ENCODE data around the gene GSTT2B.
A peak's percentile ranks its signal among the peaks of the same experiment; 100 is the strongest.
"Not testable (repeated sequence)": the region's sequence is repeated elsewhere in the genome, so short reads cannot be mapped to it uniquely, and the experiment has no call there.

The GSTT2B gene

DNA sequence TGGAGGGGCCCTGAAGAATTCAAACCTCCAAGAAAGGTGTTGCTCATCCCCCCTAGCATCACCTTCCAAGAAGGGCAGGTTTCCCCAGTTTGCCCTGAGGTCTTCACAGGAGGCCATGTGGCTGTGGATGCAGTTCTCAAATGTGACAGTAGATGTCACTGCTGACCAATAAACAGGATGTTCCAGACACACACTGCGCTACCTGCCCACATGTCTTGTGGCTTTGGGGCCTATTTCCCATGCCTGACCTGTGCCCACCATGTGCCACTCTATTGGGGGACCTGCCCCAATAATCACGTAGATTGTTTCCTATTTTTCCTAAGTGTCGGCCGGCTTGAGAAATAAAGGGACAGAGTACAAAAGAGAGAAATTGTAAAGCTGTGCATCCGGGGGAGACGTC is 23.4 kb upstream of the GSTT2B start:
- H3K36me3 ChIP-seq (ENCODE audit: control insufficient read depth, insufficient read depth, low read length), result no peaks in the 10 kb centered on the region
- no peak for DNase-seq (ENCODE audit: extremely low read depth, insufficient read length)
- no peak overlapping the region for H3K4me3 ChIP-seq (replicated peaks; ENCODE audit: low read depth, low read length)
- no peaks in the 10 kb centered on the region for H3K27me3 ChIP-seq (replicated peaks; ENCODE audit: control insufficient read depth, insufficient read depth, low read length)
- TF ChIP-seq, protein P1, sequence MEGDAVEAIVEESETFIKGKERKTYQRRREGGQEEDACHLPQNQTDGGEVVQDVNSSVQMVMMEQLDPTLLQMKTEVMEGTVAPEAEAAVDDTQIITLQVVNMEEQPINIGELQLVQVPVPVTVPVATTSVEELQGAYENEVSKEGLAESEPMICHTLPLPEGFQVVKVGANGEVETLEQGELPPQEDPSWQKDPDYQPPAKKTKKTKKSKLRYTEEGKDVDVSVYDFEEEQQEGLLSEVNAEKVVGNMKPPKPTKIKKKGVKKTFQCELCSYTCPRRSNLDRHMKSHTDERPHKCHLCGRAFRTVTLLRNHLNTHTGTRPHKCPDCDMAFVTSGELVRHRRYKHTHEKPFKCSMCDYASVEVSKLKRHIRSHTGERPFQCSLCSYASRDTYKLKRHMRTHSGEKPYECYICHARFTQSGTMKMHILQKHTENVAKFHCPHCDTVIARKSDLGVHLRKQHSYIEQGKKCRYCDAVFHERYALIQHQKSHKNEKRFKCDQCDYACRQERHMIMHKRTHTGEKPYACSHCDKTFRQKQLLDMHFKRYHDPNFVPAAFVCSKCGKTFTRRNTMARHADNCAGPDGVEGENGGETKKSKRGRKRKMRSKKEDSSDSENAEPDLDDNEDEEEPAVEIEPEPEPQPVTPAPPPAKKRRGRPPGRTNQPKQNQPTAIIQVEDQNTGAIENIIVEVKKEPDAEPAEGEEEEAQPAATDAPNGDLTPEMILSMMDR (IDR thresholded peaks at IDR 0.05; ENCODE audit: insufficient read depth, low read length, poor library complexity, severe bottlenecking), result peak; percentile 44

DNA sequence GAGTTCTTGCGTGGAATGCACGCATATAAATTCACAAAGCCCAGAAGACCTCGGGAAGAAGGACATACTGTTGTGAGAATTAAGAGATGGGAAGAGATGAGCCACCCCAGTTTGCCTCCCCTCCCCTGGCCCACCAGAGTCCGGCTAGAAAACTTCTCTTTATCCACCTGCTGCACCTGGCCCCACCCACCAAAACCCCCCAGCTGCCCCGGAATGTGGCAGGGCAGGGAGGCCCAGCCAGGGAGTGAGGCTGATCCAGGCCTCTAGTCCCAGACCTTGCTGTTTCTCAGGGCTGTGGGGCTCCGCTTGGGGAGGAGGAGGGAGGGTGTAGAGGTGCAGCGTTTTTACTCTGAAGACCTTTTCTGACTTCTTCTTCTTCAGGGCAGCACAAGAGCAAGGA is 19.6 kb upstream of the GSTT2B start:
- not testable (repeated sequence) for DNase-seq (ENCODE audit: extremely low read depth, insufficient read length); H3K36me3 ChIP-seq (ENCODE audit: control insufficient read depth, insufficient read depth, low read length); H3K27me3 ChIP-seq (replicated peaks; ENCODE audit: control insufficient read depth, insufficient read depth, low read length); H3K4me3 ChIP-seq (replicated peaks; ENCODE audit: low read depth, low read length)

DNA sequence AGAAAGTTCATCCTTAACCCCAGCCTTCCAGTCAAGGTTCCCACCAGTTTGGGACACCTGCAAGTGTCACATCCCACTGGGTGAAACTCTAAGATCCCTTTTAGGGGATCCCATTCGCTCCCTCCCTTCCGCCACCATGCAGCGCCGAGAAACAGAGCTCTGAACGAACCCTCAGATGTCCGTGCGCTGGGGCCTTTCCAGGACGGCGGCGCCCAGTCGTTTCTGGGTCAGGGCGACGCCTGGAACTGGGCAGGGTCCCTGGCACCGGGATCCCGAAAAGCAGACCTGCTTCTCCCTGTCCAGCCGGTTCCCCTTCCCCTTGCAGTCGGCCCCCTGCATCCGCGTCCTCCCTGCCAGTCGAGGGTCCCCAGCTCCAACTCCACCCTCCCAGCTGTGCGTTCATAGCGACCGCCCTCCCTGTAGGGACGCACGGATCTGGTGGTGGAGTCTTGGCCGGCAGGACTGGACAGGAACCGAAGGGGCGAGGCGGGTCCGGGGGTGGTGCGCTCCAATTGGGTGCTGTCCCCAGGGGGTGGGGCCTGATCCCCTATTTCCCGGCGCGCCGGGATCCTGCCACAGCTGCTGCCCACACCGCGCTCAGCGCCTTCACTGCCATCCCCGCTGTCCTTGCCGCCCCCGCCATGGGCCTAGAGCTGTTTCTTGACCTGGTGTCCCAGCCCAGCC is 18.7 kb upstream of the GSTT2B start, which contains the start of gene GSTT2:
Gene GSTT2, plus strand, starts transcription at position 578 of the 684 bp plus-strand sequence.
- H3K4me3 ChIP-seq (replicated peaks; ENCODE audit: low read depth, low read length); DNase-seq (ENCODE audit: extremely low read depth, insufficient read length); H3K27me3 ChIP-seq (replicated peaks; ENCODE audit: control insufficient read depth, insufficient read depth, low read length); H3K36me3 ChIP-seq (ENCODE audit: control insufficient read depth, insufficient read depth, low read length): not testable (repeated sequence)

DNA sequence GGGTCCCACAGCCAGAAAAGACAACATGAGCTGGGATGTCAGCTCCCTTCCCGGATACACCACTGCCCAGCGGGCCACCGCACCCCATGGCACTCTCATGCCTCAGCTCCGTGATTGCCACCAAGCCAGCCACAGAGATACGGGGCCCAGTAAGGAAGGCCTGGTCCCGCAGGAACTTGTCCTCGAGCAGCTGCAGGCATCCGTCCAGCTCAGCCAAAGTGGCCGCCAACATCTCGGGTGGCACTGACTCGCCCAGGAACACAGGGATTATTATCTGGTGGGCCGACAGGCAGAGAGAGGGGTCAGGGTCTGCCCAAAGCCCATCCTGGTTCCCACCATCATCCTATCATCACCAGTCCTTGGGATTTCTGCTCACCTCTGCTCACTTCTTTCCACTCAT is 16.3 kb upstream of the GSTT2B start:
- not testable (repeated sequence) for H3K36me3 ChIP-seq (ENCODE audit: control insufficient read depth, insufficient read depth, low read length); DNase-seq (ENCODE audit: extremely low read depth, insufficient read length); H3K27me3 ChIP-seq (replicated peaks; ENCODE audit: control insufficient read depth, insufficient read depth, low read length); H3K4me3 ChIP-seq (replicated peaks; ENCODE audit: low read depth, low read length)

DNA sequence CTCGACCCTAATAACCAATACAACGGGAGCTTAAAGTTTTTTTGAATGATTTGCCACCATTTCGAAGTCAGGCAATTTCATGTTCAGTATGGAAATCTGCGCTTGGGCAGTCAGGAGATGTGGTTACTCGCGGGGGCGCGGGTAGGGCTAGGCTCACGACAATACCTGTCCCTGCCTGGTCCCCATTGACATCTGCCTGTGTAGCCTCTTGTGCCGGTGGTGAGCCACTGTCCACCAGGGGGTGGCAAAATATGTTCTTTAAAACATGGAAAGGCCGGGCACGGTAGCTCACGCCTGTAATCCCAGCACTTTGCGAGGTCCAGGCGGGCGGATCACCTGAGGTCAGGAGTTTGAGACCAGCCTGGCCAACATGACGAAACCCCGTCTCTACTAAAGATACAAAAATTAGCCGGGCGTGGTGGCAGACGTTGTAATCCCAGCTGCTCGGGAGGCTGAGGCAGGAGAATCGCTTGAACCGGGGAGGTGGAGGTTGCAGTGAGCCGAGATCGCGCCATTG is 13.9 kb upstream of the GSTT2B start:
- H3K4me3 ChIP-seq (replicated peaks; ENCODE audit: low read depth, low read length); DNase-seq (ENCODE audit: extremely low read depth, insufficient read length); H3K27me3 ChIP-seq (replicated peaks; ENCODE audit: control insufficient read depth, insufficient read depth, low read length): not testable (repeated sequence)
- H3K36me3 ChIP-seq (ENCODE audit: control insufficient read depth, insufficient read depth, low read length), result peaks cover 14% of the 10 kb centered on the region

DNA sequence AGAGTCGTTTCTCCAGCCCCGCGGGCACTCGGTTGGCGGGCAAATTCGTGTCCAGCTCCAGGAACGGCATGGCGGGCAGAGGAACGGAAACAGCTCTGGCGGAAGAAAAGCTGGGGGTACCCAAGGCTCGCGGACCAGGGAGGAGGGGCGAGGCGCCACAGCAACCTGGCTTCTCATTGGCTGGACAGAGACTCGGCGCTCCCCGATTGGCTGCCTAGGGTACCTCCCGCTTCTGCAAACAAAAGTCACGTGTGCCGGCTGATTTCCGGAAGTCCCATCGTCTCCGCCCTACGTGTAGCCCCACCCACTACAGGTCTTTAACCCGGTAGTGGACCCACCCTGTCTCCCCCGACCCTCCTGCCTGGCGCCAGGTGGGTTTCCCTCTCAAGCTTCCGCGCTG is 13.3 kb upstream of the GSTT2B start, which contains the start of gene DDT:
Gene DDT, minus strand, starts transcription at position 97 of the 400 bp plus-strand sequence. Its CDS starts 27 bp downstream, at position 70.
- H3K36me3 ChIP-seq (ENCODE audit: control insufficient read depth, insufficient read depth, low read length), result peaks cover 19% of the 10 kb centered on the region
- not testable (repeated sequence) for H3K4me3 ChIP-seq (replicated peaks; ENCODE audit: low read depth, low read length); DNase-seq (ENCODE audit: extremely low read depth, insufficient read length); H3K27me3 ChIP-seq (replicated peaks; ENCODE audit: control insufficient read depth, insufficient read depth, low read length)

DNA sequence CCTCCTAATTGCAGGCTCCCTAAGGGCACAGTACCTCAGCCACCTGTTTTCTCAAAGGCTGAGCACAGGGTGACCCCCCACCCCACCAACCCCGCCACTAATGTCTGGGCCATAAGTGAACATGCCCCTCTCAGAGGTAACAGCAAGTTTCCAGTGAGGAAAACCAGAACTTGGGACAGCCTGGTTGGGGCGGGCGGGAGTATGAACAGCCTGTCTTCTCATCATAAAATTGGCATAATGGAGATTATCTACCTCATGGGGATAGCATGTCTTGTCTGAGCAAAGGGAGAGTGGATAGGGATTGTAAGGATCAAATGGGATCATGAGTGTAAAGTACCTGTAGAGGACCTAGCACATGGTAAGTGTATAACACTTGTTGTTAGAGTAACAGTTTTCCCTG is 10.9 kb upstream of the GSTT2B start:
- not testable (repeated sequence) for H3K4me3 ChIP-seq (replicated peaks; ENCODE audit: low read depth, low read length); DNase-seq (ENCODE audit: extremely low read depth, insufficient read length); H3K27me3 ChIP-seq (replicated peaks; ENCODE audit: control insufficient read depth, insufficient read depth, low read length)
- peaks cover 21% of the 10 kb centered on the region for H3K36me3 ChIP-seq (ENCODE audit: control insufficient read depth, insufficient read depth, low read length)

DNA sequence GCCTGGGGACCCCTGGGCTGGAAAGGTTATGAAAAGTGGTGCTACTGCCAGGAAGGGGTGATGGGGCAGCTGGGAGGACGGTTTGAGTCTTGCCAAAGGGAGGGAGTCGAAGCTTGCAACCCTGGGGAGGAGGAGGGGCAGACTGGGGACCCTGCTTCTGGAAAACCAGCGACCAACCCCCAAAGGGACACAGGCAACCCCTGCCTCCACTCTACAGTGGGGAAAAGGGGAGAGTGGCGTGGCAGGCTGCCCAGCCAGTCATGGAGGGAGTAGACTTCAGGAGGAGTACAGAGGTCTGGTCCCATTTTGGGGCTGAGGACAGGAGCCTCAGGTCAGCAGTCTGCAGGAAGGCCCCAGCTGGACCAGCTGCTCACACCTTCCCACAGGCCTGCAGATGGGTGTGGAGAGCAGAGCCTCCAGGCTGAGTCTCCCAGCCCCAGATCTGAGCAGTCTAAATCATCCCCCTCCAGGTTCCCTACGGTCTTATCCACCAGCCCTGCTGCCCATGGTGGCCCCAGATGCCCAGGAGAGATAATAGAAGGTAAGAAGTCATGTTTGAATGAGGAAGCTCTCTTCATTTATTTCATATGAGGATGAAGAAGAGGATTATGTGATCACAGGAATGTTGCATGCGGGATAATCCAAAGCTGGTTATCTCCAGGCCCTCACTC is 10.0 kb upstream of the GSTT2B start:
- peaks cover 21% of the 10 kb centered on the region for H3K36me3 ChIP-seq (ENCODE audit: control insufficient read depth, insufficient read depth, low read length)
- TF ChIP-seq, protein P1 (IDR thresholded peaks at IDR 0.05; ENCODE audit: insufficient read depth, low read length, poor library complexity, severe bottlenecking), result no peak

More for the DNA sequence above, 10.0 kb upstream of the GSTT2B start:
- Histone ChIP-seq H3K4me3 (replicated peaks; ENCODE audit: low read depth, low read length) (no peak overlapping the region), H3K27me3 (replicated peaks; ENCODE audit: control insufficient read depth, insufficient read depth, low read length) (no peaks in the 10 kb centered on the region)
- DNase-seq (ENCODE audit: extremely low read depth, insufficient read length), result no peak

Data from GM06990 (cell line).